Fibroblast of lung (primary cell): ENCODE data around the gene PPP1R14D. TPM values are rescaled to one million over a fixed set of nuclear protein-coding genes. Genes with fewer than 3 reads are reported as not detected.

Experiments
- DNase-seq, 2 donors: peaks; one replicate each; pipeline versions ENCODE4 v3.0.0 to v3.0.0-alpha.2; 2010; ENCODE audit warnings: low read depth in 2 of 2
- H2AFZ ChIP-seq: 2 replicates; pipeline ENCODE4 v1.5.1; 2012; ENCODE audit warnings: low read length, control low read depth, inconsistent platforms
- H3K27ac ChIP-seq: 2 replicates; pipeline ENCODE4 v1.5.1; 2011; ENCODE audit warnings: low read length, control low read depth; ENCODE audit not compliant: insufficient read depth
- H3K27me3 ChIP-seq: 2 replicates; pipeline ENCODE4 v1.5.1; 2011; ENCODE audit warnings: mild to moderate bottlenecking, low read length; ENCODE audit not compliant: control insufficient read depth, insufficient read depth
- H3K36me3 ChIP-seq: 2 replicates; pipeline ENCODE4 v1.5.1; 2011; ENCODE audit warnings: low read length; ENCODE audit not compliant: control insufficient read depth, insufficient read depth
- H3K4me1 ChIP-seq: 2 replicates; pipeline ENCODE4 v1.5.1; 2011; ENCODE audit warnings: low read length; ENCODE audit not compliant: control insufficient read depth, insufficient read depth; ENCODE audit errors: extremely low read depth
- H3K4me2 ChIP-seq: 2 replicates; pipeline ENCODE4 v1.5.1; 2011; ENCODE audit warnings: low read length, control low read depth; ENCODE audit not compliant: insufficient read depth; ENCODE audit errors: extremely low read depth
- H3K4me3 ChIP-seq, 4 experiments: fragments of 200-600 bp in 1 of 4; sonication (generic) in 1 of 4; replicated peaks in 1 of 4; 2 replicates each; pipeline ENCODE4 v1.5.1; 2011 to 2016; ENCODE audit warnings: low read length in 4 of 4, low read depth in 3 of 4, mild to moderate bottlenecking in 3 of 4, control low read depth in 2 of 4, inconsistent platforms in 1 of 4, mixed read lengths in 1 of 4; ENCODE audit not compliant: insufficient read depth in 1 of 4; ENCODE audit errors: control extremely low read depth in 1 of 4
- H3K79me2 ChIP-seq: 2 replicates; pipeline ENCODE4 v1.5.1; 2012; ENCODE audit warnings: mild to moderate bottlenecking, low read length, inconsistent platforms; ENCODE audit not compliant: control insufficient read depth, insufficient read depth
- H3K9ac ChIP-seq: 2 replicates; pipeline ENCODE4 v1.5.1; 2011; ENCODE audit warnings: mild to moderate bottlenecking, low read length, control low read depth; ENCODE audit not compliant: insufficient read depth
- H3K9me3 ChIP-seq: 2 replicates; pipeline ENCODE4 v1.5.1; 2012; ENCODE audit warnings: low read depth, low read length; ENCODE audit not compliant: control insufficient read depth, insufficient read depth
- H4K20me1 ChIP-seq: 2 replicates; pipeline ENCODE4 v1.5.1; 2011; ENCODE audit warnings: low read length; ENCODE audit not compliant: control insufficient read depth, insufficient read depth; ENCODE audit errors: extremely low read depth
- EZH2 ChIP-seq: IDR thresholded peaks from 2 replicates; pipeline ENCODE4 v1.5.1; 2012; ENCODE audit warnings: low read length, control low read depth, mild to moderate bottlenecking; ENCODE audit errors: missing control alignments
- polyA plus RNA-seq, 2 donors: library from polyadenylated mRNA; depleted of rRNA in 1 of 2; stranded (reverse) in 1 of 2; unstranded in 1 of 2; fragments of >200 nt; gene quantifications; 2 replicates each; pipeline ENCODE4 v1.2.1, GENCODE V29; 2011 to 2012; ENCODE audit warnings: missing spikeins in 1 of 2
- total RNA-seq: library from RNA; depleted of rRNA; stranded (reverse); fragments of >200 nt; gene quantifications from 2 replicates; pipeline ENCODE4 v1.2.1, GENCODE V29; 2014
- TF ChIP-seq, protein P1 (sequence below), 2 donors: IDR thresholded peaks in 1 of 2; conservative IDR thresholded peaks in 1 of 2; 1 replicate in 1 of 2; 2 replicates in 1 of 2; pipeline ENCODE4 v1.5.1; 2011 to 2012; ENCODE audit warnings: low read length in 2 of 2, control low read depth in 1 of 2, inconsistent platforms in 1 of 2, low read depth in 1 of 2, mild to moderate bottlenecking in 1 of 2

The PPP1R14D gene
- total and polyA plus RNA-seq, 2 donors (not counting 1 experiment from before 2014, with no cell fraction given): not detected

DNA sequence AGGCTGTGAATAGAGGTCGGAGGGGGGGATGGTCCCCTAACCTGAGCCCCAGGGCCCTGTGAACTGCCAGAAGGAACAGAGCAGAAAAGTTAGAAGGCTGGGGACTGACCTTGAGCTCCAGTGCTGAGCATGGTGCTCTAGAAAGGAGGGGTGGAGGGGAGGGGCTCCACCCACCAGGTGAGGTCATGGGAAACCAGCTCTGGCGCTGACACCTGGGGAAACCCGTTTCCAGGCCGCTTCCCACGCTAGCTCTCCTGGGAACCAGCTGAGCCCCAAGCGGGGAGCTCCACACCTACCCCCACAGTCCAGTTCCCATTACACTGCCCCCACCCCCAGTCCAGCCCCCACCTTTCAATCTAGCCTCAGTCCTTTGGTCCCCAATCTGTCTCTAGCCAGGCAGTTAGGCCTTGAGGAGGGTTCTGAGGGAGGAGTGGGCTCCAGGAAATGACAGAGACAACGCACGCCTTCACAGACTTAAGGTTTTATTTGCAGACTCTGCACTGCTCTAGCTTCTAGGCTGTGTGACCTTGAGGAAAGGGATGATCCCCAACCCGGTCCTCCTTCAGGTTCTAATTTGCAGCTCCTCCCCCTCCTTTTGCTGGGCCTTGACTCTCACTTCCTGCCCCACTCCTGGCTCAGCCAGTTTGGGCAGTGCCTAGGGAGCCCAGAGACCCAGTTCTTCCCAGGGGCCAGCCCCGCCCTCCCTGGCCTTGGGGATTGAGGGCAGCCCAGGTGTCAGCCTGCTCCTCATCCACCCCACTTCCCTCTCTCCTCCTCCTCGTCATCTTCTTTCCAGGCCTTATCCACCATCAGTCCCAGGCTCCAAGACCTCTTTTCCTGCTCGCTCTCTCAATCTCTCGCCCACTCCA is 43.5 kb upstream of the PPP1R14D start:
- TF ChIP-seq, protein P1, sequence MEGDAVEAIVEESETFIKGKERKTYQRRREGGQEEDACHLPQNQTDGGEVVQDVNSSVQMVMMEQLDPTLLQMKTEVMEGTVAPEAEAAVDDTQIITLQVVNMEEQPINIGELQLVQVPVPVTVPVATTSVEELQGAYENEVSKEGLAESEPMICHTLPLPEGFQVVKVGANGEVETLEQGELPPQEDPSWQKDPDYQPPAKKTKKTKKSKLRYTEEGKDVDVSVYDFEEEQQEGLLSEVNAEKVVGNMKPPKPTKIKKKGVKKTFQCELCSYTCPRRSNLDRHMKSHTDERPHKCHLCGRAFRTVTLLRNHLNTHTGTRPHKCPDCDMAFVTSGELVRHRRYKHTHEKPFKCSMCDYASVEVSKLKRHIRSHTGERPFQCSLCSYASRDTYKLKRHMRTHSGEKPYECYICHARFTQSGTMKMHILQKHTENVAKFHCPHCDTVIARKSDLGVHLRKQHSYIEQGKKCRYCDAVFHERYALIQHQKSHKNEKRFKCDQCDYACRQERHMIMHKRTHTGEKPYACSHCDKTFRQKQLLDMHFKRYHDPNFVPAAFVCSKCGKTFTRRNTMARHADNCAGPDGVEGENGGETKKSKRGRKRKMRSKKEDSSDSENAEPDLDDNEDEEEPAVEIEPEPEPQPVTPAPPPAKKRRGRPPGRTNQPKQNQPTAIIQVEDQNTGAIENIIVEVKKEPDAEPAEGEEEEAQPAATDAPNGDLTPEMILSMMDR (conservative IDR thresholded peaks at IDR 0.05 in 1 of 2, IDR thresholded peaks at IDR 0.05 in 1 of 2; ENCODE audit: low read depth in 1 of 2, low read length in 2 of 2): no peak
- no peak for TF ChIP-seq EZH2
- Histone ChIP-seq H3K9me3 (no peaks in the 10 kb centered on the region), H3K4me3 (no peak overlapping the region), H3K9ac (no peak overlapping the region), H3K79me2 (no peaks in the 10 kb centered on the region), H3K27me3 (peaks cover 22% of the 10 kb centered on the region), H3K27ac (no peak overlapping the region), H2AFZ (no peak overlapping the region), H3K36me3 (no peaks in the 10 kb centered on the region), H3K4me1 (no peaks in the 10 kb centered on the region), H3K4me2 (no peak overlapping the region), H4K20me1 (no peaks in the 10 kb centered on the region)
- DNase-seq: no peak

DNA sequence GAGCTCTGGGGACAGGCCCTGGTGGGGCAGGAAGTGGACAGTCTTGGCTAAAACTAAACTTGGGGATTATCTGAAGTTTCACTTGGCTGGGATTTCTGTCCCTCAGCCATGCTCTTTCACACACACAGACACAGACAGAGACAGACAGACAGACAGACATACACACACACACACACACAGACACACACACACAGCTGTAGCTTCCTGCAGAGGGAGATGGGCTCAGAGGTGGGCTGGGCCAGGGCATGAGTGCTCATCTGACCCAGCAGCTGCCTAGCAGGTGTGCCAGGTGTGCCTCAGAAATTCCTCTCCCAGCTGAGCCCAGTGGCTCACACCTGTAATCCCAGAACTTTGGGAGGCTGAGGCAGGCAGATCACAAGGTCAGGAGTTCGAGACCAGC is 42.2 kb upstream of the PPP1R14D start:
- H4K20me1 ChIP-seq: no peaks in the 10 kb centered on the region
- H3K36me3 ChIP-seq: no peaks in the 10 kb centered on the region
- H3K9ac ChIP-seq: no peak overlapping the region
- no peaks in the 10 kb centered on the region for H3K79me2 ChIP-seq
- no peaks in the 10 kb centered on the region for H3K4me1 ChIP-seq
- no peak for DNase-seq
- no peak overlapping the region for H3K27ac ChIP-seq
- no peak overlapping the region for H2AFZ ChIP-seq
- no peak overlapping the region for H3K4me2 ChIP-seq
- H3K27me3 ChIP-seq: peaks cover 22% of the 10 kb centered on the region
- H3K9me3 ChIP-seq: no peaks in the 10 kb centered on the region
- no peak for TF ChIP-seq EZH2
- TF ChIP-seq, protein P1 (conservative IDR thresholded peaks at IDR 0.05 in 1 of 2, IDR thresholded peaks at IDR 0.05 in 1 of 2; ENCODE audit: low read depth in 1 of 2, low read length in 2 of 2): no peak
- no peak overlapping the region for H3K4me3 ChIP-seq

DNA sequence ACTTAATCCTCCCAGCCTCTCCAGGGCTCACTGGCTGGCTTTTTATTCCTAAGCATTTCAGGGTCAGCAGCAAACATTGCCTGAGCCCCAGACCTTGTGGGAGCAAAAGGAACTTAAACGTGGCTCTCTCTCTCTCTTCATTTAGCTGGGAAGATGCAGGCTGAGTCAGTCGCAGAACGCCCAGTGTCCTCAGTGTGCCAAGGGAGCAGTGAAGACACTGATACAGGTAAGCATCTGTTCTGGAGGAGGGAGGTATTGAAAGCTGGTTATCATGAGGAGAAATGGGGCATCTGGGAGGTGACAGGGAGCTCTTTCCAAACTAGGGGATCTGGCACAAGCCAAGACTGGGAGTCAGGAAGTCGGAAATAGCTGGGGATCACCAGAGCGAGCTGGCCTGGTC is 41.2 kb upstream of the PPP1R14D start:
- Histone ChIP-seq H3K27me3 (peaks cover 22% of the 10 kb centered on the region), H3K9me3 (no peaks in the 10 kb centered on the region), H4K20me1 (no peaks in the 10 kb centered on the region), H3K27ac (no peak overlapping the region), H3K36me3 (no peaks in the 10 kb centered on the region), H3K4me3 (no peak overlapping the region), H3K4me2 (no peak overlapping the region), H2AFZ (no peak overlapping the region), H3K4me1 (no peaks in the 10 kb centered on the region), H3K9ac (no peak overlapping the region), H3K79me2 (no peaks in the 10 kb centered on the region)
- TF ChIP-seq, protein P1 (conservative IDR thresholded peaks at IDR 0.05 in 1 of 2, IDR thresholded peaks at IDR 0.05 in 1 of 2; ENCODE audit: low read depth in 1 of 2, low read length in 2 of 2): no peak
- no peak for TF ChIP-seq EZH2
- DNase-seq: no peak
